HepG2 (cell line): ENCODE data around the gene CRKL. TPM values are rescaled to one million over a fixed set of nuclear protein-coding genes. Genes with fewer than 3 reads are reported as not detected.
A peak's percentile ranks its signal among the peaks of the same experiment; 100 is the strongest.

Experiments used
- ATAC-seq: fragments of 200-7000 bp; cut with Tn5 transposase; 3 replicates; pipeline ENCODE4 v1.9.1; 2020; ENCODE audit warnings: mild to moderate bottlenecking, moderate library complexity
- BruUV-seq: library from RNA; stranded (reverse); fragments of 400-500 nt; replicated peaks from 2 replicates; lab custom pipeline; 2021; lab: Mats Ljungman, UMichigan
- CTCF ChIA-PET: fragments of 300-600 bp; formaldehyde crosslinking; extraction: SDS; loops from one replicate; lab custom pipeline; 2021; ENCODE audit warnings: low total read pairs, inconsistent platforms, low intra/inter-chr PET ratio; lab: Yijun Ruan, JAX
- POLR2A ChIA-PET: fragments of 350-600 bp; sonication (Branson Sonifier 250); formaldehyde crosslinking; loops from one replicate; lab custom pipeline; 2020; ENCODE audit warnings: antibody characterized with exemption, inconsistent platforms; lab: Yijun Ruan, JAX
- DNase-seq: peaks from one replicate; pipeline ENCODE4 v3.0.0-alpha.2; 2015; ENCODE audit warnings: low spot score
- FAIRE-seq: peaks from 3 replicates; lab custom pipeline; 2011; peaks lifted over from hg19 to GRCh38; lab: Jason Lieb, UNC
- H2AFZ ChIP-seq: one replicate; pipeline ENCODE4 v1.6.1; 2011; ENCODE audit warnings: low read length, inconsistent platforms
- H3K27ac ChIP-seq: fragments of 300-600 bp; 3 replicates; pipeline ENCODE4 v1.8.0; 2011; ENCODE audit warnings: mixed run types, mild to moderate bottlenecking, mixed read lengths, low read length, inconsistent platforms; ENCODE audit not compliant: insufficient read depth; ENCODE audit errors: extremely low read length
- H3K27me3 ChIP-seq, 2 experiments: fragments of 200-600 bp in 1 of 2; 2 replicates in 1 of 2; 3 replicates in 1 of 2; pipeline versions ENCODE4 v1.6.0 to v1.8.0; 2011; ENCODE audit warnings: low read length in 2 of 2, mild to moderate bottlenecking in 2 of 2, moderate library complexity in 2 of 2, inconsistent platforms in 1 of 2; ENCODE audit not compliant: insufficient read depth in 2 of 2, control insufficient read depth in 1 of 2
- H3K36me3 ChIP-seq, 2 experiments: fragments of 200-600 bp in 1 of 2; replicated peaks in 1 of 2; 2 replicates in 1 of 2; 3 replicates in 1 of 2; pipeline versions ENCODE4 v1.5.1 to v1.8.0; 2011; ENCODE audit warnings: low read length in 2 of 2, inconsistent platforms in 1 of 2; ENCODE audit not compliant: insufficient read depth in 2 of 2, control insufficient read depth in 1 of 2
- H3K4me1 ChIP-seq: 2 replicates; pipeline ENCODE4 v1.5.1; 2012; ENCODE audit warnings: low read length, inconsistent platforms; ENCODE audit not compliant: insufficient read depth
- H3K4me2 ChIP-seq: 2 replicates; pipeline ENCODE4 v1.6.0; 2011; ENCODE audit warnings: low read depth, low read length, inconsistent platforms
- H3K4me3 ChIP-seq, 3 experiments: fragments of 200-600 bp in 1 of 3; sonication (generic), shearing (Covaris generic) in 1 of 3; replicated peaks in 1 of 3; 2 replicates each; pipeline ENCODE4 v1.5.1; 2011 to 2016; ENCODE audit warnings: low read length in 3 of 3, inconsistent platforms in 2 of 3, low read depth in 2 of 3, mild to moderate bottlenecking in 2 of 3, control low read depth in 1 of 3, mixed read lengths in 1 of 3; ENCODE audit not compliant: insufficient read depth in 1 of 3
- H3K79me2 ChIP-seq: one replicate; pipeline ENCODE4 v1.6.1; 2011; ENCODE audit warnings: low read length, inconsistent platforms; ENCODE audit not compliant: insufficient read depth
- H3K9ac ChIP-seq: 2 replicates; pipeline ENCODE4 v1.6.0; 2011; ENCODE audit warnings: mild to moderate bottlenecking, low read depth, low read length, inconsistent platforms; ENCODE audit not compliant: insufficient read depth
- H3K9me3 ChIP-seq: 2 replicates; pipeline ENCODE4 v1.5.1; 2012; ENCODE audit warnings: mild to moderate bottlenecking, low read length
- H4K20me1 ChIP-seq: 2 replicates; pipeline ENCODE4 v1.6.0; 2011; ENCODE audit warnings: inconsistent platforms, mild to moderate bottlenecking, low read length, moderate library complexity; ENCODE audit not compliant: insufficient read depth
- ATF7 ChIP-seq, 2 experiments: fragments of 450-650 bp in 1 of 2; sonication (generic) in 1 of 2; formaldehyde crosslinking in 1 of 2; IDR thresholded peaks; 2 replicates each; pipeline versions ENCODE4 v1.4.0 to v1.6.1; 2016 to 2020; ENCODE audit warnings: antibody characterized with exemption in 1 of 2, mild to moderate bottlenecking in 1 of 2, missing genetic modification reagents in 1 of 2
- BCL6 ChIP-seq: IDR thresholded peaks from 2 replicates; pipeline ENCODE4 v1.6.1; 2016; ENCODE audit warnings: missing genetic modification reagents, missing compliant biosample characterization
- BORCS8-MEF2B ChIP-seq: sonication (generic); formaldehyde crosslinking; IDR thresholded peaks from 2 replicates; pipeline ENCODE4 v1.8.0; 2022; ENCODE audit warnings: mild to moderate bottlenecking, missing genetic modification reagents
- FOXK1 ChIP-seq: sonication (generic); formaldehyde crosslinking; IDR thresholded peaks from 2 replicates; pipeline ENCODE4 v1.4.0; 2020; ENCODE audit warnings: low read depth, missing genetic modification reagents, borderline replicate concordance
- HNRNPUL1 ChIP-seq: fragments of 200-400 bp; formaldehyde crosslinking; IDR thresholded peaks from 2 replicates; pipeline ENCODE4 v1.6.1; 2017; ENCODE audit warnings: low read depth, mild to moderate bottlenecking, low read length, moderate library complexity
- RARA ChIP-seq: IDR thresholded peaks from 2 replicates; pipeline ENCODE4 v1.6.1; 2016; ENCODE audit warnings: missing genetic modification reagents, missing compliant biosample characterization
- RXRB ChIP-seq: IDR thresholded peaks from 2 replicates; pipeline ENCODE4 v1.6.1; 2016; ENCODE audit warnings: borderline replicate concordance, missing genetic modification reagents, missing compliant biosample characterization
- TAF1 ChIP-seq: sonication (generic); formaldehyde crosslinking; IDR thresholded peaks from 2 replicates; pipeline ENCODE4 v1.4.0; 2020; ENCODE audit warnings: missing genetic modification reagents
- TCF7 ChIP-seq: sonication (generic); IDR thresholded peaks from 2 replicates; pipeline ENCODE4 v1.6.1; 2016; ENCODE audit warnings: antibody characterized with exemption, low read depth
- ZNF12 ChIP-seq: sonication (generic); formaldehyde crosslinking; IDR thresholded peaks from 2 replicates; pipeline ENCODE4 v1.5.0; 2020; ENCODE audit warnings: missing genetic modification reagents
- ZNF550 ChIP-seq: sonication (generic); formaldehyde crosslinking; IDR thresholded peaks from 2 replicates; pipeline ENCODE4 v1.4.0; 2020; ENCODE audit warnings: mild to moderate bottlenecking, missing genetic modification reagents, borderline replicate concordance
- ZSCAN22 ChIP-seq: sonication (generic); formaldehyde crosslinking; IDR thresholded peaks from 2 replicates; pipeline ENCODE4 v1.4.0; 2020; ENCODE audit warnings: mild to moderate bottlenecking, missing genetic modification reagents
- WGBS: methylation state at CpG from one replicate; pipeline ENCODE4 v1.1.6; 2017; ENCODE audit warnings: low lambda C conversion rate; 5-methylcytosine and 5-hydroxymethylcytosine counted together
- in situ Hi-C: cut with HindIII; loops from 2 replicates; pipeline ENCODE4 v1.10.0; 2017; ENCODE audit warnings: low pct_unique_long_range_greater_than_20kb; ENCODE audit not compliant: extremely low pct_ligation_motif_present
- intact Hi-C: fragments of 100-400 bp; cut with micrococcal nuclease; formaldehyde crosslinking; loops from one replicate; pipeline ENCODE4 v1.10.0; 2022; ENCODE audit not compliant: unreplicated experiment
- polyA plus RNA-seq, 8 experiments: library from polyadenylated mRNA; depleted of rRNA in 3 of 8; stranded (reverse) in 7 of 8; unstranded in 1 of 8; fragments of >200 nt; fragmentation: Illumina TruSeq in 4 of 8; extraction: Trizol in 4 of 8; gene quantifications; 2 replicates each; pipeline versions ENCODE4 v1.2.1 to v1.2.3, GENCODE V29; 2011 to 2016; ENCODE audit warnings: low read depth in 4 of 8, missing spikeins in 1 of 8, mixed read lengths in 1 of 8; ENCODE audit not compliant: insufficient read depth in 1 of 8
- total RNA-seq, 5 experiments: library from RNA; depleted of rRNA; stranded (reverse); fragments of >200 nt; fragmentation: Illumina TruSeq; extraction: Trizol; gene quantifications; 2 replicates each; pipeline ENCODE4 v1.2.3, GENCODE V29; 2016; ENCODE audit warnings: low read depth in 1 of 5
- TF ChIP-seq, protein P1 (sequence below): conservative IDR thresholded peaks from 2 replicates; pipeline ENCODE4 v1.6.1; 2018; ENCODE audit warnings: missing genetic modification reagents
- TF ChIP-seq, protein P2 (sequence below): sonication (generic); formaldehyde crosslinking; conservative IDR thresholded peaks from 2 replicates; pipeline ENCODE4 v1.4.0; 2020; ENCODE audit warnings: missing genetic modification reagents
- TF ChIP-seq, protein P3 (sequence below): sonication (generic); formaldehyde crosslinking; IDR thresholded peaks from 2 replicates; pipeline ENCODE4 v1.4.0; 2020; ENCODE audit warnings: missing genetic modification reagents
- TF ChIP-seq, protein P4 (sequence below): sonication (generic); formaldehyde crosslinking; IDR thresholded peaks from 2 replicates; pipeline ENCODE4 v1.4.0; 2020; ENCODE audit warnings: missing genetic modification reagents

CRKL gene
- total and polyA plus RNA-seq, 2 of the 13 experiments (the other 11 are each of a cell fraction or from before 2014, with no cell fraction given), result 37.4 to 60.6 TPM

DNA sequence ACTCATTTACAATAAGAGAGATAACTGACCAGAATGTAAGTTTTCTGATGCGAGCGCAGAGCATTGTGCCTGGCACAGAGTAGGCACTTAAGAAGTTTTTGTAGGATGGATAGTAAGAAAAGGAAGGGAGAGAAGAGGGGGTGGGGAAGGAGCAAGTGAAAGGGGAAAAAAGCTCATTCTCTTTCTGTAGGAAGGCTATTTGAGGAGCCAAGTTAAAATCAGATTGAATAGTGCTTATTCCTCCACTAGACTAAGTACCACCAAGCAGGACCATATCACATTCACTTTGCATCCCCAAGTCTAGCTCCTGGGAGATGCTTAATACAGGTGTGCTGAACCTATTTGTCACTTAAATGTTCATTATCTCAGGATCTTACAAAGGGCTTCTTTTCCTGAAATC lies 14.1 kb upstream of the CRKL start (continued):
- TF ChIP-seq ZSCAN22 (CRISPR knock-in tag) (no peak), TCF7 (no peak)
- TF ChIP-seq, protein P1, sequence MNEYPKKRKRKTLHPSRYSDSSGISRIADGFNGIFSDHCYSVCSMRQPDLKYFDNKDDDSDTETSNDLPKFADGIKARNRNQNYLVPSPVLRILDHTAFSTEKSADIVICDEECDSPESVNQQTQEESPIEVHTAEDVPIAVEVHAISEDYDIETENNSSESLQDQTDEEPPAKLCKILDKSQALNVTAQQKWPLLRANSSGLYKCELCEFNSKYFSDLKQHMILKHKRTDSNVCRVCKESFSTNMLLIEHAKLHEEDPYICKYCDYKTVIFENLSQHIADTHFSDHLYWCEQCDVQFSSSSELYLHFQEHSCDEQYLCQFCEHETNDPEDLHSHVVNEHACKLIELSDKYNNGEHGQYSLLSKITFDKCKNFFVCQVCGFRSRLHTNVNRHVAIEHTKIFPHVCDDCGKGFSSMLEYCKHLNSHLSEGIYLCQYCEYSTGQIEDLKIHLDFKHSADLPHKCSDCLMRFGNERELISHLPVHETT (CRISPR knock-in tag), result no peak
- TF ChIP-seq, protein P2, sequence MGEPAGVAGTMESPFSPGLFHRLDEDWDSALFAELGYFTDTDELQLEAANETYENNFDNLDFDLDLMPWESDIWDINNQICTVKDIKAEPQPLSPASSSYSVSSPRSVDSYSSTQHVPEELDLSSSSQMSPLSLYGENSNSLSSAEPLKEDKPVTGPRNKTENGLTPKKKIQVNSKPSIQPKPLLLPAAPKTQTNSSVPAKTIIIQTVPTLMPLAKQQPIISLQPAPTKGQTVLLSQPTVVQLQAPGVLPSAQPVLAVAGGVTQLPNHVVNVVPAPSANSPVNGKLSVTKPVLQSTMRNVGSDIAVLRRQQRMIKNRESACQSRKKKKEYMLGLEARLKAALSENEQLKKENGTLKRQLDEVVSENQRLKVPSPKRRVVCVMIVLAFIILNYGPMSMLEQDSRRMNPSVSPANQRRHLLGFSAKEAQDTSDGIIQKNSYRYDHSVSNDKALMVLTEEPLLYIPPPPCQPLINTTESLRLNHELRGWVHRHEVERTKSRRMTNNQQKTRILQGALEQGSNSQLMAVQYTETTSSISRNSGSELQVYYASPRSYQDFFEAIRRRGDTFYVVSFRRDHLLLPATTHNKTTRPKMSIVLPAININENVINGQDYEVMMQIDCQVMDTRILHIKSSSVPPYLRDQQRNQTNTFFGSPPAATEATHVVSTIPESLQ (CRISPR knock-in tag), result no peak

DNA sequence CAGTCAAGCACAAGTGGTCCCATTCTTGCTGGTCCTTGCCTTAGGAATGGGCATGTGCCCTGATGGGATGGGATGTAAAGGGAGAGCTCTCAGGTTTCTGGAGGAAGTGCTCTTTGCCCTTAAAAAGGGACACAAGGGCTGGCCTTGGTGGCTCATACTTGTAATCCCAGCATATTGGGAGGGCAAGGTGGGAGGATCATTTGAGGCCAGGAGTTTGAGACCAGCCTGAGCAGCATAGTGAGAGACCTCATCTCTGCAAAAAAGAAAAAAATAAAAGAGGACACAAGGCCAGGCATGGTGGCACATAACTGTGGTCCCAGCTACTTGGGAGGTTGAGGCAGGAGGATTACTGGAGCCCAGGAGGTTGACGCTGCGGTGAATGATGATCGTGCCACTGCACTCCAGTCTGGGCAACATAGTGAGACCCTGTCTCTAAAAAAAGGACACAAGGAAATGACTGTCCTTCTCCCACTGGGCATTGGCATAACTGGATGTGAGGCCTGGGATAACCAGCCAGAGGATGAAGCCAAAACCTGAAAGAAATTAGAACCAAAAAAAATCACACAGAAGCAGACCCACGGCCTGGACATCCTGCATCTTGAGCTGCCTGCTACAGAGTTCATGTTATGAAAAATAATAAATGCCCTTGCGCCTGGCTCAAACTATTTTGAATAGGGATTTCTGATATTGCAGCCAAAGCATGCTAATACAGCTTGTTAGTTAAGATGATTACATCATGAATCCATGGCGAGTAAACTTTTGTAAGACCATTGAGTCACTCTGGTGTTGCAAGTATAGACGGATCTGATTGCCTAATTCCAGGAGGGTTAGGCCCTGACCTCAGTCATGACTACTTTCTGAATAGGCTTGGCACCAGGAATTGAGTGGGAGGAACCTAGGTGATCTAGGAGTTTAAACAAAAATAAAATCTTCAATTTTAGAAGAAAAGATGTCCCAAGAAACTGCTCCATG lies 12.9 kb upstream of the CRKL start:
- no peaks in the 10 kb centered on the region for H3K79me2 ChIP-seq
- CTCF ChIA-PET, result no interaction called here
- peak; percentile 34 for FAIRE-seq
- H3K9ac ChIP-seq, result no peak overlapping the region
- no peak overlapping the region for H2AFZ ChIP-seq
- H3K4me3 ChIP-seq, result no peak overlapping the region
- peaks cover 44% of the 10 kb centered on the region for H3K4me1 ChIP-seq
- no TSS peak for BruUV-seq
- no peak overlapping the region for H3K4me2 ChIP-seq
- peak; percentile 45; the same call in 1 of the 3 replicates for ATAC-seq
- in situ Hi-C loops (no loop called here), intact Hi-C loops (no loop called here)
- 53% methylated on average over 7 of the region's 7 CpGs for WGBS
- H3K36me3 ChIP-seq, result no peaks in the 10 kb centered on the region
- H3K27me3 ChIP-seq, result no peaks in the 10 kb centered on the region; a peak in 1 of 5 replicates
- no peaks in the 10 kb centered on the region for H3K9me3 ChIP-seq
- no peaks in the 10 kb centered on the region for H4K20me1 ChIP-seq
- POLR2A ChIA-PET, result interaction anchor here (0.9 to 1.0 kb wide), 2 partner anchors 18 to 53 kb away, joined by 3 to 4 read pairs; no protein-coding TSS in a partner anchor
- DNase-seq, result peak; percentile 67
- no peak overlapping the region for H3K27ac ChIP-seq
- TF ChIP-seq, protein P3, sequence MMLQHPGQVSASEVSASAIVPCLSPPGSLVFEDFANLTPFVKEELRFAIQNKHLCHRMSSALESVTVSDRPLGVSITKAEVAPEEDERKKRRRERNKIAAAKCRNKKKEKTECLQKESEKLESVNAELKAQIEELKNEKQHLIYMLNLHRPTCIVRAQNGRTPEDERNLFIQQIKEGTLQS (CRISPR knock-in tag), result peak; percentile 74; the same call in 1 of the 2 replicates
- TF ChIP-seq RARA (CRISPR knock-in tag), result peak; percentile 67
- peak; percentile 69 for TF ChIP-seq ATF7 (IDR thresholded peaks at IDR 0.05)
- no peak for TF ChIP-seq ATF7 (CRISPR knock-in tag; IDR thresholded peaks at IDR 0.05)
- no peak for TF ChIP-seq BORCS8-MEF2B (CRISPR knock-in tag)
- peak; percentile 63; the same call in 1 of the 2 replicates for TF ChIP-seq BCL6 (CRISPR knock-in tag)
- TF ChIP-seq, protein P4, sequence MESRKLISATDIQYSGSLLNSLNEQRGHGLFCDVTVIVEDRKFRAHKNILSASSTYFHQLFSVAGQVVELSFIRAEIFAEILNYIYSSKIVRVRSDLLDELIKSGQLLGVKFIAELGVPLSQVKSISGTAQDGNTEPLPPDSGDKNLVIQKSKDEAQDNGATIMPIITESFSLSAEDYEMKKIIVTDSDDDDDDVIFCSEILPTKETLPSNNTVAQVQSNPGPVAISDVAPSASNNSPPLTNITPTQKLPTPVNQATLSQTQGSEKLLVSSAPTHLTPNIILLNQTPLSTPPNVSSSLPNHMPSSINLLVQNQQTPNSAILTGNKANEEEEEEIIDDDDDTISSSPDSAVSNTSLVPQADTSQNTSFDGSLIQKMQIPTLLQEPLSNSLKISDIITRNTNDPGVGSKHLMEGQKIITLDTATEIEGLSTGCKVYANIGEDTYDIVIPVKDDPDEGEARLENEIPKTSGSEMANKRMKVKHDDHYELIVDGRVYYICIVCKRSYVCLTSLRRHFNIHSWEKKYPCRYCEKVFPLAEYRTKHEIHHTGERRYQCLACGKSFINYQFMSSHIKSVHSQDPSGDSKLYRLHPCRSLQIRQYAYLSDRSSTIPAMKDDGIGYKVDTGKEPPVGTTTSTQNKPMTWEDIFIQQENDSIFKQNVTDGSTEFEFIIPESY (CRISPR knock-in tag), result peak; percentile 50; the same call in 1 of the 2 replicates
- TF ChIP-seq ZNF12 (CRISPR knock-in tag), result peak; percentile 97
- peak; percentile 44; the same call in 1 of the 2 replicates for TF ChIP-seq FOXK1 (CRISPR knock-in tag)
- no peak for TF ChIP-seq TAF1 (CRISPR knock-in tag)
- no peak for TF ChIP-seq ZNF550
- TF ChIP-seq HNRNPUL1, result no peak
- TF ChIP-seq RXRB (CRISPR knock-in tag), result peak; percentile 32; the same call in 1 of the 2 replicates
